PC-9 (cell line): ENCODE data around the gene DNAJB2. TPM values are rescaled to one million over a fixed set of nuclear protein-coding genes. Genes with fewer than 3 reads are reported as not detected.

Experiments
- BruUV-seq: library from RNA; stranded (reverse); fragments of 400-500 nt; replicated peaks from 2 replicates; lab custom pipeline; 2021; lab: Mats Ljungman, UMichigan
- CTCF ChIA-PET: fragments of 300-600 bp; sonication (Branson Sonifier 250); formaldehyde crosslinking; loops from one replicate; lab custom pipeline; 2022; ENCODE audit warnings: antibody characterized with exemption; lab: Charles Lee
- POLR2A ChIA-PET: fragments of 300-600 bp; sonication (Branson Sonifier 250); formaldehyde crosslinking; loops from one replicate; lab custom pipeline; 2022; ENCODE audit warnings: antibody characterized with exemption; ENCODE audit not compliant: unreplicated experiment; lab: Charles Lee
- DNase-seq, 2 experiments: peaks; one replicate each; pipeline versions ENCODE4 v3.0.0 to v3.0.0-alpha.2; 2015 to 2022; ENCODE audit warnings: mixed read lengths in 1 of 2
- H2AFZ ChIP-seq: fragments of 200-600 bp; sonication (generic); 2 replicates; pipeline ENCODE4 v1.8.1; 2017; ENCODE audit warnings: antibody characterized with exemption
- H3F3A ChIP-seq: fragments of 200-600 bp; sonication (generic); 2 replicates; pipeline ENCODE4 v1.8.1; 2017; ENCODE audit warnings: antibody characterized with exemption, mild to moderate bottlenecking, low read depth; ENCODE audit not compliant: insufficient read depth
- H3K27ac ChIP-seq: fragments of 200-600 bp; sonication (generic); 2 replicates; pipeline ENCODE4 v1.6.1; 2016; ENCODE audit warnings: mixed run types
- H3K27me3 ChIP-seq: fragments of 200-600 bp; sonication (generic); 2 replicates; pipeline ENCODE4 v1.6.1; 2016; ENCODE audit warnings: low read depth, mixed run types; ENCODE audit not compliant: insufficient read depth
- H3K36me3 ChIP-seq: fragments of 200-600 bp; sonication (generic); 2 replicates; pipeline ENCODE4 v1.6.1; 2016; ENCODE audit warnings: low read depth, mixed run types
- H3K4me1 ChIP-seq: fragments of 200-600 bp; sonication (generic); replicated peaks from 2 replicates; pipeline ENCODE4 v1.6.1; 2016; ENCODE audit warnings: mixed run types; ENCODE audit not compliant: insufficient read depth
- H3K4me2 ChIP-seq: fragments of 200-600 bp; sonication (generic); 2 replicates; pipeline ENCODE4 v1.6.1; 2017; ENCODE audit warnings: mixed run types
- H3K4me3 ChIP-seq: fragments of 200-600 bp; sonication (generic); 2 replicates; pipeline ENCODE4 v1.6.1; 2016; ENCODE audit warnings: mixed run types
- H3K79me2 ChIP-seq: fragments of 200-600 bp; sonication (generic); 2 replicates; pipeline ENCODE4 v1.6.1; 2017; ENCODE audit warnings: low read depth, mixed run types
- H3K9me2 ChIP-seq: fragments of 200-600 bp; sonication (generic); 2 replicates; pipeline ENCODE4 v1.8.1; 2017; ENCODE audit warnings: mild to moderate bottlenecking; ENCODE audit not compliant: insufficient read depth
- H3K9me3 ChIP-seq: fragments of 200-600 bp; sonication (generic); 2 replicates; pipeline ENCODE4 v1.8.1; 2016; ENCODE audit warnings: low read depth; ENCODE audit not compliant: insufficient read depth
- H4K20me1 ChIP-seq: fragments of 200-600 bp; sonication (generic); 2 replicates; pipeline ENCODE4 v1.8.1; 2017; ENCODE audit not compliant: insufficient read depth
- EZH2 ChIP-seq: fragments of 200-600 bp; sonication (generic); IDR thresholded peaks from 2 replicates; pipeline ENCODE4 v1.8.0; 2017; ENCODE audit warnings: antibody characterized with exemption, low read depth
- intact Hi-C: fragments of 100-400 bp; cut with micrococcal nuclease; formaldehyde crosslinking; loops from one replicate; pipeline ENCODE4 v1.10.0; 2022; ENCODE audit not compliant: unreplicated experiment
- total RNA-seq: library from RNA; stranded (reverse); gene quantifications from 2 replicates; pipeline ENCODE4 v1.2.3, GENCODE V29; 2021
- TF ChIP-seq, protein P1 (sequence below): fragments of 200-600 bp; sonication (generic); conservative IDR thresholded peaks from 2 replicates; pipeline ENCODE4 v1.6.1; 2017; ENCODE audit warnings: mixed run types, antibody characterized with exemption, mild to moderate bottlenecking, moderate library complexity

Gene DNAJB2
- total RNA-seq, 1 experiment from 2014 or later, result 38.5 TPM

DNA sequence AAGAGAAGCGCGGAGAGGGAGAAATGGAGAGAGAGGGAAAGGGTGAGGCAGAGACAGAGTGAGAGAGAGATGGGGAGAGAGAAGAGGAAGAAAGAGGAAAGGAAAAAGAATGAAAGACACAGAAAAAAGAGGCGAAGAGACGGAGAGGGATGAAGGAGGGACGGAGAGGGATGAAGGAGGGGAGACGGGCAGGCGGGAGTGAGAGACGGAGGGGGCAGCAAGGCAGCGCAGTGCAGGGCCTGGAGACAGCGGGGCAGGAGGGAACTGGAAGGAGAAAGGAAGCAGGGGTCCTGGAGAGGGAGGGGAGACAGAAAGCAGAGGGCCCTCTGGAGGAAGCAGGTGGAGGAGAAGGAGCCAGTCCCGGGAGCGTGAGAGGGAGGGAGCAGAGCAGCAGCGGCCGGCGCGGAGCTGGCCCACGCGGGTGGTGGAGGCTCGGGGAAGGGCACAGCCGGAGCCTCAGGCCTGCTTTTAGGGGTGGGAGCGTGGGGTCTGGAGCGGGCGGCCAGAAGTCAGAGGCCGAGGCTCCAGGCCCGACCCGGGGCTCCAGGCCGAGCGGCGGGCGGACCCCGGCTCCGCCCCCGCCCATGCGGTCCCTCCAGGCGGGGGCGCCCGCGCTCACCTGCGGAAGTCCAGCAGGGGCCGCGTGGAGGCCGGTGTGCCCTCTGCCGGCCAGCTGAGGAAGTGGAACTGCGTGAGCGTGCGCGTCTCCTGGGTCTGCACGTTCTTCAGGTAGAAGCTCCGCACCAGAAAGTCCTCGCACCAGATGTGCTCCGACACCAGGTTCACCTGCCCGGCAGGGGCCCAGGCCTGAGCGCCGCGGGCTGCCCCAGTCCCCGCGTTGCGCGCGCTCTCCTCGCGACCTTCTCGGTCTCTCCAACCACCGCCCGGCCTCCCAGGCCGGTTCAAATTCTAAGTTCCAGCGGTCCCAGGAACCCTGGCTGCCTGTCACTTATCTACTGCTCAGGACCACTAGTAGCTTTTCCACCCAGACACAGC, 15.5 kb downstream of the DNAJB2 start:
- H3K79me2 ChIP-seq, result no peaks in the 10 kb centered on the region
- H3K4me2 ChIP-seq, result peak overlapping the region; percentile 76
- ChIA-PET CTCF (interaction anchor here (0.5 to 2.3 kb wide), 17 partner anchors 14 to 391 kb away, joined by 3 to 13 read pairs (median 5); partner anchors contain the start of genes ANKZF1, ATG9A, CNPPD1 and DNAJB2), POLR2A (interaction anchor here (0.6 to 0.9 kb wide), 3 partner anchors 46 to 118 kb away, joined by 3 to 7 read pairs (median 4); partner anchors contain the start of genes CNPPD1, GLB1L and STK16)
- no peaks in the 10 kb centered on the region for H3K9me2 ChIP-seq
- BruUV-seq, result no TSS peak
- no peaks in the 10 kb centered on the region for H4K20me1 ChIP-seq
- peak overlapping the region; percentile 61; the same call in 1 of the 2 replicates for H3K4me3 ChIP-seq
- peak; percentile 65 to 91 for DNase-seq
- H2AFZ ChIP-seq, result peak overlapping the region; percentile 79
- no peaks in the 10 kb centered on the region for H3K9me3 ChIP-seq
- intact Hi-C loops, result loop anchor here (1.0 to 5.0 kb wide), 8 partner anchors 15 to 238 kb away; partner anchors contain the start of genes ABCB6, ANKZF1, ATG9A and CNPPD1
- H3K4me1 ChIP-seq, result peaks cover 7% of the 10 kb centered on the region
- H3K27ac ChIP-seq, result no peak overlapping the region
- TF ChIP-seq, protein P1, sequence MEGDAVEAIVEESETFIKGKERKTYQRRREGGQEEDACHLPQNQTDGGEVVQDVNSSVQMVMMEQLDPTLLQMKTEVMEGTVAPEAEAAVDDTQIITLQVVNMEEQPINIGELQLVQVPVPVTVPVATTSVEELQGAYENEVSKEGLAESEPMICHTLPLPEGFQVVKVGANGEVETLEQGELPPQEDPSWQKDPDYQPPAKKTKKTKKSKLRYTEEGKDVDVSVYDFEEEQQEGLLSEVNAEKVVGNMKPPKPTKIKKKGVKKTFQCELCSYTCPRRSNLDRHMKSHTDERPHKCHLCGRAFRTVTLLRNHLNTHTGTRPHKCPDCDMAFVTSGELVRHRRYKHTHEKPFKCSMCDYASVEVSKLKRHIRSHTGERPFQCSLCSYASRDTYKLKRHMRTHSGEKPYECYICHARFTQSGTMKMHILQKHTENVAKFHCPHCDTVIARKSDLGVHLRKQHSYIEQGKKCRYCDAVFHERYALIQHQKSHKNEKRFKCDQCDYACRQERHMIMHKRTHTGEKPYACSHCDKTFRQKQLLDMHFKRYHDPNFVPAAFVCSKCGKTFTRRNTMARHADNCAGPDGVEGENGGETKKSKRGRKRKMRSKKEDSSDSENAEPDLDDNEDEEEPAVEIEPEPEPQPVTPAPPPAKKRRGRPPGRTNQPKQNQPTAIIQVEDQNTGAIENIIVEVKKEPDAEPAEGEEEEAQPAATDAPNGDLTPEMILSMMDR, result peak; percentile 87
- no peak for TF ChIP-seq EZH2
- H3K36me3 ChIP-seq, result no peaks in the 10 kb centered on the region
- no peaks in the 10 kb centered on the region for H3F3A ChIP-seq
- H3K27me3 ChIP-seq, result peaks cover 7% of the 10 kb centered on the region

DNA sequence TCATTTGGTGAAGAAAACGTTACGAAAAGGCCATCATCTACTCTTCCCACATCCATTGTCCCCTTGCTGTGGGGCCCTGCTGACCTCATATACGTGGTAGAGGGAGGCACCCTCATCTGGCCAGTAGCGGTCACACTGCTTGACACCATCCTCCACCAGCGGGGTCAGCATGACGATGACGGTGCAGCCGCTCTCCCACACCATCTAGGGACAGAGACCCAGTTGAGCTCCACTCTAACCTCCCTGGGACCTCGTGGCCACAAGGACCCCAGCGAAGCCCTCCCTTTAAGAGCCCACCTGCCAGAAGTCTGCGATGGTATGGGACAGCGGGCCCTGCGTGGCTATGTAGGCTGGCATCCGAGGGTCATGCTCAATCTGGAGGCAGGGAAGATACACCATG, 17.0 kb downstream of the DNAJB2 start:
- intact Hi-C loops, result loop anchor here (5.0 kb wide), 2 partner anchors 91 to 236 kb away; partner anchors contain the start of gene DNPEP
- Histone ChIP-seq H2AFZ (no peak overlapping the region), H3K36me3 (no peaks in the 10 kb centered on the region), H3K9me3 (no peaks in the 10 kb centered on the region), H3K4me3 (no peak overlapping the region), H3K4me1 (no peaks in the 10 kb centered on the region; the same call in 1 of the 2 replicates), H3K27ac (no peak overlapping the region), H3K9me2 (no peaks in the 10 kb centered on the region), H4K20me1 (no peaks in the 10 kb centered on the region), H3K79me2 (no peaks in the 10 kb centered on the region), H3F3A (no peaks in the 10 kb centered on the region), H3K27me3 (peaks cover 22% of the 10 kb centered on the region), H3K4me2 (no peak overlapping the region)
- CTCF ChIA-PET, result interaction anchor here (1.6 to 2.3 kb wide), 3 partner anchors 18 to 48 kb away, joined by 6 to 13 read pairs (median 13); partner anchors contain the start of gene DNAJB2
- no peak for DNase-seq
- BruUV-seq, result no TSS peak
- TF ChIP-seq, protein P1, result no peak
- TF ChIP-seq EZH2, result no peak
- POLR2A ChIA-PET, result no interaction called here

DNA sequence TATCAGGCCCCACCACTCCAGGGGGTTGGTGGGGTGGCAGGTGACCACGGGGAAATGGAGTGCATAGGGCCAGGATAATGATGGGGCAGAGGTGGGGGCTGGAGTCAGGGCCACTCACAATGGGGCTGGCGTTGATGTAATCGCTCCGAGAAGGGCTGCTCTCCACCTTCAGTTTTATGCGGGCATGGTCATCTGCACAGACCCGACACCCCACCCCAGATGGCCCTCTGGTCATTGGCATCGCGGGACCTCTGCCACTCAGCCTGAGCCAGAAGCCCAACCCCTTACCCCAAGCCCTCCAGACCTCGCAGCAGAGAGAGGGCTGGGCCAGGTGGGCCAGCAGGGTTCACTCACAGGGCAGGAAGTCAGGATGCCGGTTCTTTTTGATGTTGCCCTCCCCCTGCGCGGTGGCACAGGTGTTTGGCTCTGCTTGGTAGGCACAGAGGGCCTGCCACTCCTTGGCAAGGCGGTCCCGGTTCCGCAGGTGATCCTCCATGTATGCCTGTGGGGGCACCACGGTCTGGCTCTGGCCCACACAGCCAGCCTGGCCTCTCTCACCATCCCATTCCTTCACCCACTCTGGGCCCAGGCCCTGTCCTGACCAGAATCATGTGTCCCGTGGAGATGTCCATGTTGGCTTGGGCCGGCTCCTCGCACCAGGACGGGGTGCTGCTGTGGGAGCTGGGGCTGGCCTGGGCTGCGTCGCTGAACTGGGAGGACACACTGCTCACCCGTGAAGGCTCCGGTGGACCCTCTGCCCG, 17.6 kb downstream of the DNAJB2 start:
- H3F3A ChIP-seq, result no peaks in the 10 kb centered on the region
- H3K4me1 ChIP-seq, result no peaks in the 10 kb centered on the region; the same call in 1 of the 2 replicates
- no peak overlapping the region for H2AFZ ChIP-seq
- no peaks in the 10 kb centered on the region for H3K36me3 ChIP-seq
- CTCF ChIA-PET, result no interaction called here
- peaks cover 29% of the 10 kb centered on the region for H3K27me3 ChIP-seq
- no peaks in the 10 kb centered on the region for H3K9me3 ChIP-seq
- intact Hi-C loops, result loop anchor here (5.0 kb wide), 2 partner anchors 90 to 235 kb away; partner anchors contain the start of gene DNPEP
- H3K27ac ChIP-seq, result no peak overlapping the region
- no peak overlapping the region for H3K4me3 ChIP-seq
- no peaks in the 10 kb centered on the region for H3K9me2 ChIP-seq
- POLR2A ChIA-PET, result no interaction called here
- H3K4me2 ChIP-seq, result no peak overlapping the region
- no peak for TF ChIP-seq EZH2
- TF ChIP-seq, protein P1, result no peak
- no peaks in the 10 kb centered on the region for H4K20me1 ChIP-seq
- no peak for DNase-seq
- no TSS peak for BruUV-seq
- no peaks in the 10 kb centered on the region for H3K79me2 ChIP-seq
